Mucosa of gallbladder (tissue), 1 donor: ENCODE data around the gene METTL21A. TPM values are rescaled to one million over a fixed set of nuclear protein-coding genes. Genes with fewer than 3 reads are reported as not detected.

Experiments
- total RNA-seq: library from RNA; stranded (reverse); gene quantifications from one replicate; pipeline ENCODE4 v1.2.1, GENCODE V29; 2021
- donor health status: DM: no; HTN: no; CAD: no.

METTL21A gene
- total RNA-seq, 1 donor from 2014 or later = 12.4 TPM

Other genes with a start within 250 kb of the METTL21A start
- gene CREB1, start 95.4 kb downstream of the METTL21A start, total RNA-seq = 65.4 TPM
- gene CCNYL1, start 86.2 kb upstream of the METTL21A start, total RNA-seq = 9.7 TPM
- gene FZD5, start 144.5 kb upstream of the METTL21A start, total RNA-seq = 31.0 TPM